HCT116 (cell line): Measurements from ENCODE around the gene DNM3. TPM values are rescaled to one million over a fixed set of nuclear protein-coding genes. Genes with fewer than 3 reads are reported as not detected.

ENCODE experiments used
- ATAC-seq: fragments of 200-7000 bp; cut with Tn5 transposase; 2 replicates; pipeline ENCODE4 v1.9.1; 2020; ENCODE audit warnings: mild to moderate bottlenecking, moderate library complexity
- BruUV-seq: library from RNA; stranded (reverse); fragments of 400-500 nt; replicated peaks from 2 replicates; lab custom pipeline; 2021; lab: Mats Ljungman, UMichigan
- CTCF ChIA-PET: fragments of 300-600 bp; sonication (Branson Sonifier 250); formaldehyde crosslinking; loops from one replicate; lab custom pipeline; 2021; ENCODE audit warnings: antibody characterized with exemption; lab: Charles Lee
- POLR2A ChIA-PET: fragments of 300-600, 350-600 bp; sonication (Branson Sonifier 250); formaldehyde crosslinking; loops from one replicate; lab custom pipeline; 2021; ENCODE audit warnings: antibody characterized with exemption; lab: Charles Lee
- RAD21 ChIA-PET, 2 experiments: fragments of 300-600 bp; sonication (Branson Sonifier 250); formaldehyde crosslinking; loops; one replicate each; lab custom pipeline; 2023; ENCODE audit warnings: low total read pairs in 2 of 2; ENCODE audit not compliant: uncharacterized antibody in 2 of 2, unreplicated experiment in 2 of 2, low non-redundant PET in 1 of 2; lab: Charles Lee
- DNase-seq: peaks from one replicate; pipeline ENCODE4 v3.0.0-alpha.2; 2010; ENCODE audit warnings: low read depth, low spot score
- H2AFZ ChIP-seq: fragments of 200-600 bp; shearing (Covaris generic), sonication (generic); 2 replicates; pipeline ENCODE4 v1.6.1; 2017; ENCODE audit warnings: low read depth, mixed run types, mixed read lengths, antibody characterized with exemption, low read length; ENCODE audit not compliant: poor library complexity, severe bottlenecking
- H3K27ac ChIP-seq: 2 replicates; pipeline ENCODE4 v1.5.1; 2012; ENCODE audit warnings: low read depth, low read length
- H3K27me3 ChIP-seq: fragments of 200-600 bp; sonication (generic); 2 replicates; pipeline ENCODE4 v1.6.1; 2016; ENCODE audit warnings: mixed run types, low read length, mixed read lengths; ENCODE audit not compliant: insufficient read depth
- H3K36me3 ChIP-seq, 2 experiments: fragments of 200-500 bp in 1 of 2; fragments of 200-600 bp in 1 of 2; sonication (Bioruptor generic) in 1 of 2; sonication (generic) in 1 of 2; 2 replicates each; pipeline versions ENCODE4 v1.5.1 to v1.6.1; 2014 to 2016; ENCODE audit warnings: low read length in 2 of 2, inconsistent platforms in 1 of 2, mixed read lengths in 1 of 2, mixed run types in 1 of 2; ENCODE audit not compliant: insufficient read depth in 2 of 2, control insufficient read depth in 1 of 2
- H3K4me1 ChIP-seq, 2 experiments: fragments of 200-600 bp in 1 of 2; sonication (generic) in 1 of 2; 2 replicates each; pipeline versions ENCODE4 v1.5.1 to v1.6.1; 2012 to 2017; ENCODE audit warnings: low read length in 2 of 2, inconsistent platforms in 1 of 2, mild to moderate bottlenecking in 1 of 2, mixed read lengths in 1 of 2, mixed run types in 1 of 2, moderate library complexity in 1 of 2; ENCODE audit not compliant: insufficient read depth in 2 of 2, control insufficient read depth in 1 of 2
- H3K4me2 ChIP-seq: fragments of 200-600 bp; sonication (generic); 2 replicates; pipeline ENCODE4 v1.6.1; 2017; ENCODE audit warnings: mixed run types, low read length, mixed read lengths
- H3K4me3 ChIP-seq, 2 experiments: fragments of 200-600 bp in 1 of 2; sonication (generic) in 1 of 2; replicated peaks in 1 of 2; 2 replicates each; pipeline ENCODE4 v1.5.1; 2011 to 2016; ENCODE audit warnings: low read length in 2 of 2, control low read depth in 1 of 2, low read depth in 1 of 2, mild to moderate bottlenecking in 1 of 2, mixed read lengths in 1 of 2, mixed run types in 1 of 2
- H3K79me2 ChIP-seq: fragments of 200-600 bp; sonication (generic); 2 replicates; pipeline ENCODE4 v1.6.1; 2017; ENCODE audit warnings: mild to moderate bottlenecking, mixed run types, low read length, moderate library complexity, mixed read lengths; ENCODE audit not compliant: insufficient read depth
- H3K9ac ChIP-seq: fragments of 200-600 bp; sonication (generic); 2 replicates; pipeline ENCODE4 v1.6.1; 2016; ENCODE audit warnings: low read length, mixed read lengths
- H3K9me2 ChIP-seq: fragments of 200-600 bp; sonication (generic), shearing (Covaris generic); 2 replicates; pipeline ENCODE4 v1.6.1; 2017; ENCODE audit warnings: mixed run types, mild to moderate bottlenecking, moderate library complexity; ENCODE audit not compliant: insufficient read depth
- H3K9me3 ChIP-seq, 2 experiments: fragments of 200-500 bp in 1 of 2; fragments of 200-600 bp in 1 of 2; sonication (Bioruptor generic) in 1 of 2; sonication (generic) in 1 of 2; 2 replicates each; pipeline ENCODE4 v1.6.1; 2014 to 2017; ENCODE audit warnings: low read length in 2 of 2, mixed read lengths in 2 of 2, inconsistent platforms in 1 of 2, low read depth in 1 of 2, mild to moderate bottlenecking in 1 of 2, mixed run types in 1 of 2, moderate library complexity in 1 of 2; ENCODE audit not compliant: control insufficient read depth in 1 of 2, insufficient read depth in 1 of 2
- H4K20me1 ChIP-seq: fragments of 200-600 bp; sonication (generic), shearing (Covaris generic); 2 replicates; pipeline ENCODE4 v1.6.1; 2017; ENCODE audit warnings: mixed run types, mild to moderate bottlenecking, moderate library complexity; ENCODE audit not compliant: insufficient read depth
- CTCF ChIP-seq, 3 experiments: fragments of 200-600 bp in 1 of 3; sonication (generic) in 1 of 3; IDR thresholded peaks in 2 of 3; conservative IDR thresholded peaks in 1 of 3; 2 replicates each; pipeline ENCODE4 v1.5.1; 2012 to 2017; ENCODE audit warnings: low read depth in 2 of 3, low read length in 2 of 3, antibody characterized with exemption in 1 of 3, borderline replicate concordance in 1 of 3, control low read depth in 1 of 3, mild to moderate bottlenecking in 1 of 3, mixed read lengths in 1 of 3, mixed run types in 1 of 3, moderate library complexity in 1 of 3; ENCODE audit not compliant: insufficient read depth in 1 of 3
- EGR1 ChIP-seq: IDR thresholded peaks from 2 replicates; pipeline ENCODE4 v1.6.1; 2012; ENCODE audit warnings: low read depth
- EZH2phosphoT487 ChIP-seq: fragments of 200-600 bp; IDR thresholded peaks from 2 replicates; pipeline ENCODE4 v1.6.1; 2018; ENCODE audit warnings: antibody characterized with exemption, borderline replicate concordance
- JUND ChIP-seq: IDR thresholded peaks from 2 replicates; pipeline ENCODE4 v1.6.1; 2012
- MAX ChIP-seq: IDR thresholded peaks from 2 replicates; pipeline ENCODE4 v1.6.1; 2012
- POLR2A ChIP-seq: IDR thresholded peaks from 2 replicates; pipeline ENCODE4 v1.7.0; 2011; ENCODE audit warnings: borderline replicate concordance; ENCODE audit not compliant: insufficient read depth, insufficient read length; ENCODE audit errors: extremely low read depth
- POLR2AphosphoS5 ChIP-seq: IDR thresholded peaks from 2 replicates; pipeline ENCODE4 v1.6.1; 2011; ENCODE audit warnings: mild to moderate bottlenecking, low read depth, low read length, moderate library complexity
- REST ChIP-seq: IDR thresholded peaks from 2 replicates; pipeline ENCODE4 v1.6.1; 2012; ENCODE audit warnings: low read depth
- SIN3A ChIP-seq: IDR thresholded peaks from 2 replicates; pipeline ENCODE4 v1.6.1; 2012; ENCODE audit warnings: low read depth
- SP1 ChIP-seq: IDR thresholded peaks from 2 replicates; pipeline ENCODE4 v1.6.1; 2012; ENCODE audit warnings: low read depth
- ZFX ChIP-seq: fragments of 450-650 bp; IDR thresholded peaks from 2 replicates; pipeline ENCODE4 v1.6.1; 2017
- ZNF274 ChIP-seq: fragments of 200-500 bp; sonication (Bioruptor generic); IDR thresholded peaks from 2 replicates; pipeline ENCODE4 v1.6.1; 2014; ENCODE audit warnings: mild to moderate bottlenecking, low read depth, low read length, inconsistent platforms
- intact Hi-C: fragments of 100-400 bp; cut with micrococcal nuclease; formaldehyde crosslinking; loops from 2 replicates; pipeline ENCODE4 v1.10.0; 2022
- total RNA-seq: library from RNA; stranded (reverse); gene quantifications from one replicate; pipeline ENCODE4 v1.2.1, GENCODE V29; 2021; ENCODE audit not compliant: unreplicated experiment

Gene DNM3
- total RNA-seq, 1 experiment from 2014 or later = 3.1 TPM

- no peak for TF ChIP-seq CTCF (IDR thresholded peaks at IDR 0.05 in 2 of 3, conservative IDR thresholded peaks at IDR 0.05 in 1 of 3; ENCODE audit: borderline replicate concordance in 1 of 3, insufficient read depth in 1 of 3, low read depth in 2 of 3, low read length in 2 of 3)
- no peak for TF ChIP-seq POLR2AphosphoS5
- no peak for TF ChIP-seq ZFX
These were observed 31.1 kb downstream of the DNM3 start (continued) for GRCh38 chr1:171872430-171872829.

- POLR2A ChIA-PET = no interaction called here
- Histone ChIP-seq H2AFZ (no peak overlapping the region), H3K9me3 (no peaks in the 10 kb centered on the region), H3K4me3 (no peak overlapping the region), H3K36me3 (no peaks in the 10 kb centered on the region), H3K27me3 (no peaks in the 10 kb centered on the region), H3K9me2 (no peaks in the 10 kb centered on the region), H3K9ac (no peak overlapping the region)
- DNase-seq = no peak
- RAD21 ChIA-PET = no interaction called here
- intact Hi-C loops = no loop called here
- TF ChIP-seq MAX (no peak), ZNF274 (no peak), JUND (no peak), EZH2phosphoT487 (no peak), SP1 (no peak), REST (no peak), POLR2A (no peak), EGR1 (no peak), SIN3A (no peak), POLR2AphosphoS5 (no peak)
- TF ChIP-seq, all 23 proteins: peak for 0
- Histone ChIP-seq H3K79me2 (no peaks in the 10 kb centered on the region), H4K20me1 (no peaks in the 10 kb centered on the region), H3K27ac (no peak overlapping the region), H3K4me1 (peaks cover 4 to 5% of the 10 kb centered on the region in 2 experiments; a peak in 2 of 4 replicates), H3K4me2 (no peak overlapping the region)
- CTCF ChIA-PET = no interaction called here
- no peak for ATAC-seq
- BruUV-seq = no TSS peak
These were observed 32.4 kb downstream of the DNM3 start for GRCh38 chr1:171873664-171874063.
